ENCODE measurements around the gene DHRS7C.

The DHRS7C gene

GRCh38 chr17:9763643-9764042 is 27.7 kb downstream of the DHRS7C start:
- no peak for DNase-seq

GRCh38 chr17:9760266-9760665 is 31.1 kb downstream of the DHRS7C start:
- no peak for DNase-seq

DNA sequence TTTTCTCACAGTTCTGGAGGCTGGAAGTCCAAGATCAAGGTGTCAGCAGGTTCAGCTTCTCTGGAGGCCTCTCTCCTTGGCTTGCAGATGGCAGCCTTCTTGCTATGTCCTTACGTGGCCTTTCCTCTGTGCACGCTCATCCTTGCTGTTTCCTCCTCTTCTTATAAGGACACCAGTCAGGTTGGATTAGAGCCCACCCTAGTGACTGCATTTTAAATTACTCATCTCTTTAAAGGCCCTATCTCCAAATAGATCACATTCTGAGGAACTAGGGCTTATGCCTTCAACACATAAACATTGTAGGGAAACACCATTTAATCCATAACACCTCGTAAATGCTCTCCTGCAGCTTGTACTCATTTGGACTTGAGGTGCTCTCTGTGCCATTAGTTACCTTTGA is 36.3 kb downstream of the DHRS7C start:
- DNase-seq: no peak

GRCh38 chr17:9750524-9750923 is 40.9 kb downstream of the DHRS7C start:
- DNase-seq: no peak

DNA sequence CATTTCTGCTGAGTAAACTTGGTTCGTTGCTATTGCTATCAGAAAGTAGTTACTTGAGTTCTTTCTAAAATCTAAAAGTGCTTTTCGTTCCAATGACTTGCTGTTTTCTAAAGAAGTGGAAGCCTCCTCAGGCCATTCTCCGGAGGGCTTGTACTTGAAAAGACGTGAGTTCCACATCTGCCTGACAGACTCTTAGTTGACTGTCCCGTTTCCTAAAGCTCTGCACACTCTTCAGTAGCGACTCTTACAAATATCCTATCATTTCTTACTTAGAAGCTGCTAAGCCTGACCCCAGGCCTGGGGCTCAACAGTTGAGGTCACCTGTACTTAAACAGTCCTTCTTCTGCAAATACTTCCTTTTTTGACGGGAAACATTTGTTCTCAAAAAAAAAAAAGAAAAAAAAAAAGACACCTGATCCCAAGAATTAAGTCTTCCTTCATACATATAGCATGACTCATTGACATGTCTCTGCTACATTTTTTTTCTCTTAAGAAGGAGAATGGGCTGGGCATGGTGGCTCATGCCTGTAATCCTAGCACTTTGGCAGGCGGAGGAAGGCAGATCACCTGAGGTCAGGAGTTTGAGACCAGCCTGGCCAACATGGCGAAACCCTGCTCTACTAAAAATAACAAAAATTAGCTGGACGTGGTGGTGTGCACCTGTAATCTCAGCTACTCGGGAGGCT is 61.5 kb downstream of the DHRS7C start:
- no peak for DNase-seq

- no peak for DNase-seq
These were observed 62.2 kb downstream of the DHRS7C start for GRCh38 chr17:9729034-9729650.

DNA sequence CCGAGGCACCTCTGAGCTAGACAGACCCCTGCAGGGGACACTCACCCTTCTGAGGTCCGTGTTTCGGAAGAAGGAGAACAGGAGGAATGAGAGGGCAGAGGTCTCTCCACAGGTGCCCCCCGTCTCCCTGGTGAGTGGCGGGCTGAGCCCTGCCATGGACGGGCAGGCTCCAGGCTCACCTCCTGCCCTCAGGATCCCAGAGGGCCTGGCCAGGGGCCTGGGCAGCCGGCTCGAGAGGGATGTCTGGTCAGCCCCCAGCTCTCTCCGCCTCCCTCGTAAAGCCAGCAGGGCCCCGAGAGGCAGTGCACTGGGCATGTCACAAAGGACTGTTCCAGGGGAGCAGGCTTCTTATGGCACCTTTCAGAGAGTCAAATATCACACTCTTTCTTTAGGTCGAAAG is 62.8 kb downstream of the DHRS7C start:
- DNase-seq: no peak

- DNase-seq: no peak
These were observed 63.4 kb downstream of the DHRS7C start for GRCh38 chr17:9728005-9728404.

GRCh38 chr17:9726291-9726690 is 65.1 kb downstream of the DHRS7C start:
- no peak for DNase-seq

DNA sequence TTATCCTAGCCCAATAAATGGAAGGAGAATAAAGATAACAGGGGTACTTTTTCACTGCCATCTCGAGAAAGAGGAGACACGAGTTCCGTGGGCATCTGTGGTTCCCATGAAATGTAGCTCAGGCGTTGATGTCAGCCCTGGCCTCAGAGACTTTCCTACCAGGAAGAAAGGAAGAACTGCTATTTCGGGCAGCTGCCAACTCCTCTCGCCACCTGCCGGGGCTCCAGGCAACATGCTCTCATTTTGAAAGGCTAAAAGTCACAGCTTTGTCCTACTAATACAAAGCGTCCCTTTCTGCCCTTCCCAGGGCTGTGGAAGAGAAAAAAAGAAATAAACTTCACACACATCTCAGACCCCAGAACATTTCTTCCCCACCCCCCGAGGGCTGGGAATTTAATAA is 65.8 kb downstream of the DHRS7C start:
- no peak for DNase-seq
